GM10847 (cell line): ENCODE data around the gene DSCAML1.

Source experiments
- POLR2A ChIP-seq: IDR thresholded peaks from 2 replicates; pipeline ENCODE4 v1.6.1; 2011; ENCODE audit not compliant: insufficient read length; ENCODE audit errors: extremely low read depth

Gene DSCAML1

DNA sequence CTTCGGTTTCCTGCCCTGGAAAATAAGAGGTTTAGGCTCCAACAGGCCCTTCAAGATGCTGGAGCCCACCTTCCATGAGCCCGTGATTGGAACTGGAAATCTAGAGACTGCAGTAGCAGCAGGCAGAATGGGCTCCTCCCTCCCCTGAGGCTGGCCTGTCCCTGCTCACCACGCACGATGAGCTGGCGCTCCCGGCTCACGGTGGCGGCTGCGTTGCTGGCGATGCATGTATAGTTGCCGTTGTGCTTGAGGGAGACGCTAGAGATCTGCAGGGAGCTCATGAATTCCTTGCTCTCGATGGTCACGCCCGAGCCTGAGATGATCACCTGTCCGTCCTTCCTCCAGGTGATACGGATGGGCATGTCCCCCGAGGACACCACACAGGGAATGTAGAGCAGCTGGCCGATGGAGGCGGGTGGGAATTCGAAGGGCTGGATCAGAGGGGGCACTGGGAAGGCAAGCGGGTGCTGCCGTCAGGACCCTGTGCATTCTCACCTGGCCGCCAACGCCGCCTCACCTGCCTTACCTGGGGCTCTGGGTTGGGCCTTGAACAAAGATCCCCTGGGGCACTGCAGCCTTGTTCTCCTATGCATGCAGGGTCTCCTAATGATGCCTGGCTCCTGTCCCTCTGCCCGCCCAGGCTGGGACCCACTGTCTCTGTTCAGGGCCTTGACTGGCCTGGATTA lies 291.6 kb downstream of the DSCAML1 start:
- TF ChIP-seq POLR2A, result no peak

DNA sequence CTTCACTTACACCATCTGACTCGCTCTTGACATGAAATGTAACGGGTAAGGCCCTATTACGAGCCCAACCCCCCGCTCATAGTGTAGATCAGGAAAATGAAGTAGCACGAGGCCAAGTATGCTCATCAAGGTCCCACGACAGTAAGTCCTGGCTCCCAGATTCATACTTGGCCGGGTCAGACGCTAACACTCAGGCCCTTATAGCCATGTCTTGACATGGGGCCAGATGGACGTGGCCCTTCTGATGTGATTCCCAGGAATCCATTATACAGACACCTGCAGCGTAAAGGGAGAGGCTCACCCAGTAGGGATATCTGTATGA lies 294.3 kb downstream of the DSCAML1 start:
- TF ChIP-seq POLR2A, result no peak

DNA sequence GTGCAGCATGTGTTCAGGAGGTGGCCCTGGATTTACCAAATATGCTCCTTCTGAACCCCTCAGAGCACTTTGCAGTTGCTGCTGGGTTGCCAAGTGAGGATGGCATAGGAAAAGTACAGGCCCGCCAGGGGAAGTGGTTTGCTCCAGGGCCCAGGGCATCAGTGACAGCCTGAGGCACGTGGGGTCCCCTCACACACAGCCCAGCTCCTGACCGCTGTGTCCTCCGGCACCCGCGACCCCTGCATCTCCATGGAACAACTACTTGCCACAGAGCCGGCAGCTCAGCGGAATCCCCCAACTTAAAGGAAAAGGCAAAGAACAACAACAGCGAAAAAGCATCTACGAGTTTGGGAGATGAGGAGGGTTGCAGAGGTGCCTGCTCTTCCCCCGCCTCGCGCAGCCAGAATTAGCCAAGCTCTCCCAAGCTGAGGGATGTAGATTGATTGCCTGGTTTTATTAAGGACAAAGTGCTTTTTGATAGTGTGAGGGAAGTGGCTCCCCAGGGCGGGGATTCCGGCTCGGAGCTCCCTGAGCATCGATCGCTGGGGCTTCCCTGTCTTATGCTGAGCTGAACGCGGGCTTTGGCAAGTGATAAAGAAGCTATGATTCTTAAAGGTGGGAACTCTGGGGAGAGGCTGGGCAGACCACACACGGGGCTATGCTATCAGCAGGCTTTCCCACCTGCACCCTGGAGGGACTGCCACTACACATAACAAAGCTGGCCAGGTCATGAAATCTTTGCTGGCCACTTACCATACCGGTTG lies 294.8 kb downstream of the DSCAML1 start:
- TF ChIP-seq POLR2A, result no peak

DNA sequence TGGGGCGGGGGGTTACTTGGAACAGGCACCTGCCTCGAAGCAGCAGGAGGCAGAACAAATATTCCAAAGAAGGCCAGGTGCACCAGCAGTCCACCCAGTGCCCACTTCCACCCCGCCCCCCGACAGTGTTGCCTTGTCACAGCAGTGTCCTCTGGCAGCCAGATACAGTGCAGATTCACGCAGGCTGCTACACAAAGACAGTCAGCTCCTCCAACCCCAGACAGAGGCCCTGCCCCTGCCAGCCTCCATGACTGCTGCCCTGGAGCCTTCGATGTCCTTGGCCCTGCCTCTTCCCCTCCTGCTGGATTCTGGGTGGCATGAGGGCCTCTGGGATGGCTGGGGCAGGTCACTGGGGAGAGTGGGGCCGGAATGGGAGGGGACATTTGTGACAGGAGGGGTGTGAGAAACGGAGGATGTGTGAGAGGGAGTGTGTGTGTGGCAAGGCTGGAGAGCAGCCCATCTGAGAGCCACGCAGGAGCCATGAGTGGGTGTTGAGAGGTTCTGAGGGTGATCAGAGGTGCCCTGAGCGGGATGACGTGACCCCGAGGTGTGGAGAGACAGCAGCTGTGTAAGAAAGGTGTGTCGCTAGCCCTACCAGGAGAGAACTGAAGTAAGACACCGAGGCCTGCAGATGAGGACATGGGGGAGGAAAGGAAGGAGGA lies 295.6 kb downstream of the DSCAML1 start:
- TF ChIP-seq POLR2A, result no peak

DNA sequence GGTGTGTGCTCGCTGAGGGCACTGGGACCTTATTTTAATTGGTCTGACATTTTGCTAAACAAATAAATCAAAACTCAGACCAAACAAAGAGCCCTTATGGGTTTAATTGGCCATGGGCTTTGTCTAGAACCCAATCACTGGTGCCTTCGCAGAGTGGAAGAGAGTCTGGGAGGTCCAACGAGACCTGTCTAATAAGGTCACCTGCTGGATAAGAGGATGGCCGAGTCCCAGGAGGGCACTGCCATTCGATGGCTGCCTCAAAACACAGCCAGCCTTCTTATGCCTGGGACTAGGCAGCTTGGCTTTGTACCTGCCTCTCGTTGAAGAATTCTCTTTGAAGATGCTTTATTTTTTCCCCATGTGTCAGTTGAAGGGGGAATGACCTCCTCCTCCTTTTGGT lies 298.2 kb downstream of the DSCAML1 start:
- TF ChIP-seq POLR2A, result no peak

DNA sequence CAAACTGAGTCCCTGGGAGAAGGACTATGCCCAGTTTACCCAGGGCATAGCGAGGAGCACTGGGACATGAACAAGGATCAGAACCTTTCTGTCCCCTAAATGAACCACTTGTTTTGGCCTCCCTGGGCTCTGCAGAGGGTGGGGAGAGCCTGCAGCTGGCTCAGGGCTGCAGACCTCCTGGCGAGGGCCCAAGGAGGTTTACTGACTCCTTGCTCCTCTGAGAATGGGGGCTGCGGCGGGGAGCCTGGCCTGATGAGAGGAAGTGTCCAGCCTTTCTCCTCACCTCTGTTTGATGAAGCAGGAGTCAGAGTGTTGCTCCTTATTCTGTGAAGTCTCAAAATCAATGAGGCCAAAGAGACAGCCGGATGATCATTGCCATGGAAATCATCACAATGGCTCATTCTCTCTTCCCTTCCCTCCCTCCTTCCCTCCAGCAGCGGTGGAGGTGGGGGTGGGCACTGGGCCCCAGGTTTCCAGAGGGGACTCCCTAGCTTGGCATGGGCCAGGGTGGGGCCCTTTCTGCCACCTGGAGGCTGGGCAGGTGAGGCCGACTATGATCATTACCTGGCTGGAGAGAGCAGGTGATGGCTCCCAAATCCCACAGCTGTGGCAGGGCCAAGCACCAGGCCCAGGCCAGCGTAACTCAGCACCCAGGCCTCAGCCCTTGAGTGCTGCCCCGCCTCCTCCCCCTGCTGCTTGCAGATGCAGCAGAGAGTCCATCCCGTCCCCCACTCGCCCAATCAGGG lies 299.6 kb downstream of the DSCAML1 start:
- no peak for TF ChIP-seq POLR2A

DNA sequence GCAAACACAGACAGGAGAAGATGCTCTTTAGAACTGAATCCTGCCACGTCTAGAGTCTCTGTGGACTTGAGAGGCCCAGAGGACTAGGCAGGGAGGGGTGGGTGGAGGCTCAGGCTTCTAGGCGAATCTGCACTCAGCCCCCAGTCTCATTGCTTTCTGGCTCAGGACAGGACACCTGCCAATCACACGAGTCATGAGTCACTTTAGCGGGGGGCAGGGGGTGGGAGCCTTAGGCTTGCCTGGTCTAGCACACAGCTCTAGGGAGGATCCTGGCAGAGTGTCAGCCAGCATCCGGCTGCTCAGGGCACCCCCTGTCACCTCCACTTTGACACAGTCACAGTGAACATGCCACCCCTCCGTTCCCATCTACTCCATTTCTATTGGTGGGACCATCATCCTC lies 301.7 kb downstream of the DSCAML1 start:
- TF ChIP-seq POLR2A, result no peak

DNA sequence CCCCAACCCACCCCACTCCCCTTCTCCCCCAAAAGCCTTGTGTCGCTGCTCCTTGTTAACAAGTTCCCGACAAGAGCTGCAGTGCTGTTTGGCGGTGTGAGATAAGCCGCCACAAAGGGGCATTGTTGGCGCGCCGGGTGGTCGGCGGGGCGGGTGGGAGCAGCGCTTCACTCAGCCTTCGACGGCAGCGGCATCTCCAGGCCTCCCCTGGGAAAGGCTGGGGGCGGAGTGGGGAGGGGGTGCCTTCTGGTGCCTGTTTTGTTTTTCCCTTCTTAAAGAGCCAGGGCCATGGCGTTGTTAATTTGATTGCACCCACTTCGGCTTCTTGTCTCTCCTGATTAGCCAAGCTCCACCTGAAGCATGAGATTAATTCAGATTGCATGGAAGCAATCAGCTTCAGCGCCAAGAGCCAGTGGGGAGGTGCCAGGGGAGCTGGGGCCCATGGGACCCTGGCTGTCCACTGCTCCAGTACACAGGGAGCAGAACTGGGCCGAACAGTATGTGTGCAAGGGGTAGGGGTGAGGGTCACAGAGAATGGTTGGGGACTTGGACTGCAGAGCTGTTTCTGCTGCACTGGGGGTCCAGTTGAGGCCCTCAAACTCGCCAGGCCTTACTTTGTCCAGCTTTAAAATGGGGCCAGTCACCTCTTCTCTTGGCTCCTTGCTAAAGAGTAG lies 304.3 kb downstream of the DSCAML1 start:
- TF ChIP-seq POLR2A, result no peak

DNA sequence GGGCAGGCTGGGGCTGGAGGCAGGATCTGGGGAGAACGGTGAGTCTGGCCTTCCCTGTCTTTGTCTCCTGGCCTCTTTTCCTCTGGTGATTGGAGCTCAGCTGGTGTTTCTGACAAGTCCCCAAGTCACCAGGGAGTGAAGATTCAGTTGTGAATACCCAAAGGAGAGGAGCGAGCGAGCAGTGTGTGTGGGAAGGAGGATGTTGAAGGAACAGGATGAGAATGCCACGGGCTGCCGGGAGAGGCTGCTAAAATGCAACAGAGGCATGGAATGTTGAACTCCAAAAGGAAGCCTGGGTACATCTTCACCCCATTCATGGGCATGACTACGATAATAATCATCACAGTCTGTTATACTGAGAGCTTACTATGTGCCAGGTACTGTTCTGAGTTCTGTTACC lies 306.1 kb downstream of the DSCAML1 start:
- no peak for TF ChIP-seq POLR2A

DNA sequence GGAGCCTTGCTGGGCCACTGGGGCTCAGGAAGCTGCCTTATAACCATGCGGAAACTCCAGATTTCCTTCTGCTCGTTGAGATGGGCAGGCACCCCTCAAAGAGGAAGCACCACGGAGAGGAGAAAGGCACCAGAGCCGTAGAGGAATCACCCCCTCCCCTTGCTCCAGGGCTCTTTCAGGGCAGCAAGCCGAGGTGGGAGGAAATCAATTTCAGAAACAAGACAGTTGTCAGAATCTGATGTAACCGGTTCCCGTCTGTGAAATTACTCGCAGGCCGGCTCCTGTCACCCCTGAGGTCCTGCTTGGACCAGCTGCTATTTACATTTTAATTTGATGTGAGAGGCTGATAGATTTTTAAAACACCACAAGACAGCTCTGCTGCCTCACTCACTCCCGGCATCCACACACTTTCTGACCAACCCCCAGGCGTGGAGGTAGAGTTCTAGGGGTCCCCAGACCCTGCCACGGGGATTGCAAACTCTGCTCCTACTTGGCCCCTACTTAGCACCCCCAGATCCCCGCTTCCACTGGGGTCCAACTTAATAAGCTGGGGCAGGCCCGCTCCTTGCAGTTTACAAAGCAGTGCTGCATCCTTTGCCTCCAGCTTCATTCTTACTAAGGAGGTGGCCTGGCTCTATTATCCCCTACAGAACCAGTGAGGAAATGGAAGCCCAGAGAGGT lies 306.9 kb downstream of the DSCAML1 start:
- TF ChIP-seq POLR2A, result no peak

DNA sequence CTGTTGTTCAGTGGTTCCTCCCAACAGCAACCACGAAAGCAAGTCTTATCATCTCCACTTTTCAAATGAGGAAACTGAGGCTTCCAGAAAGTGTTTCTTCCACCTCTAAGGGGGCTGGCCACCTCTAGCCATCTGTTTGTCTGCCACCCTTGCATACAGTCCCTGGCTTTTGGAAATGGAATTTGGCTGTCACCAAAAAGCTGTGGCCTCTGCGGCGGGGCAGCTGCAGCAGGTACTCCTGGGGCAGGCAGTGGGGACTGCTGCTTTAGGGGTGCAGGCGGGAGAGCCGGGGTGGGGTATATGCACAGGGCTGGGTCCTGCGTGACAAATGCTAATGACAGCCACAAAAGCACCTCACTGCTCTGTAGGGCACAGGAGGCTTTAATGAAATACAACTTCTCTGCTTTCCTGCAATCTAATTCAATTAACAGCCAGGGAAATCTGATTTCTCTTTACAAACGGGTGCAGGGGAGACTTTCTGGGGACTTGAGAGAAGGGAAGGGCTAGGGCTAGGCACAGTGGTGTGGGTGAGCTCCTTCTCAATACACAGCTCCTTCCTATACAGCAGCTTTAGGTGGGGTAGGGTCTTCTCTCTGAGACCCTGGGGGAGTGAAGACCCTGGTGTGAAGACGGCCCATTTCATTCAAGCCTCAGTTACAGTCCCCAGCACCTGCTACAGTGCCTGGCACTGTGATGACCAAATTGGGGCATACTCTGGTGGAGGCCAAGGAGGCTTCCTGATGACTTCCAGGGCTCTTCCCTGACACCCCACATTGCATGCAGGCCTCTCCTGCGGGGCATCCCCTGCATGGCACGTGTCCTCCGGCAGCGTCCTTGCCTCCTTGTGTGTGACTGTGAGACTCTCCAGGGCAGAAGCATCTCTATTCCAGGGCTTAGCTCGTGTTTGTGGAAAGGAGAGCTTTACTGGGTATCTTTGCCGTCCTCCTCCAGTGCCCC lies 307.7 kb downstream of the DSCAML1 start:
- no peak for TF ChIP-seq POLR2A

DNA sequence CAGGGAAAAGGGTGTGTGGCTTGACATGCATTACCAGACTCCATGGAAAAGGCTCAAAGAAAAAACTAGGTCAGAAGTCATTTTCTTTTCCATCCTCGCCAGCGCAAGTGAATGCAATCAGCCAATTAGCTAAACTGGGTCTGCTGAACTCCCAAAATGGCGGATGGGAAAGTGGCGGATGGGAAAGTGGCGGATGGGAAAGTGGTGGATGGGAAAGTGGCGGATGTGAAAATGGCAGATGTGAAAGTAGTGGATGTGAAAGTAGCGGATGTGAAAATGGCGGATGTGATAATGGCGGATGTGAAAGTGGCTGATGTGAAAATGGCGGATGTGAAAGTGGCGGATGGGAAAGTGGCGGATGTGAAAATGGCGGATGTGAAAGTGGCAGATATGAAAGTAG lies 311.0 kb downstream of the DSCAML1 start:
- no peak for TF ChIP-seq POLR2A

DNA sequence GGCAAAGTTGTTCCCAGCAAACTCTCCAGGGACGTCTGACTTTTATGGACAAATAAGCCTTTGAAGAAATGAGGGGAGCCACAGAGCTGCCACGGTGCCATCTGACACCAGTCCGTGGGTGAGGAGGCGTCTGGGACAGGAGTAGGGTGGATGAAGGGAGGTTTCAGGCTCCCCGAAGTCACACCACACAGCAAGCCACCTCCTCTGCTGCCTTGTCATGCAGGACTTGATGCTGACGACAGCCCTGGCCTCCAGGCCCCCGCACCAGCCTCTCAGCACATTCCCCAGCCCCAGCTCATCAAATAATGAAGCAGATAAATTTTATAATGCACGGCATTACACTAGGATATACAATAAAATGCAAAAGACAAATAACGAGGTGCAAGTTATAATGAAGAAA lies 312.9 kb downstream of the DSCAML1 start:
- no peak for TF ChIP-seq POLR2A
